ENCODE measurements around the gene TNS4.

TNS4 gene

GRCh38 chr17:40443988-40444899 lies 57.2 kb downstream of the TNS4 start:
- H3K4me3 ChIP-seq (ENCODE audit: low read length) = peak overlapping the region; percentile 48
- DNase-seq (ENCODE audit: low read depth) = no peak
- TF ChIP-seq, protein P1, sequence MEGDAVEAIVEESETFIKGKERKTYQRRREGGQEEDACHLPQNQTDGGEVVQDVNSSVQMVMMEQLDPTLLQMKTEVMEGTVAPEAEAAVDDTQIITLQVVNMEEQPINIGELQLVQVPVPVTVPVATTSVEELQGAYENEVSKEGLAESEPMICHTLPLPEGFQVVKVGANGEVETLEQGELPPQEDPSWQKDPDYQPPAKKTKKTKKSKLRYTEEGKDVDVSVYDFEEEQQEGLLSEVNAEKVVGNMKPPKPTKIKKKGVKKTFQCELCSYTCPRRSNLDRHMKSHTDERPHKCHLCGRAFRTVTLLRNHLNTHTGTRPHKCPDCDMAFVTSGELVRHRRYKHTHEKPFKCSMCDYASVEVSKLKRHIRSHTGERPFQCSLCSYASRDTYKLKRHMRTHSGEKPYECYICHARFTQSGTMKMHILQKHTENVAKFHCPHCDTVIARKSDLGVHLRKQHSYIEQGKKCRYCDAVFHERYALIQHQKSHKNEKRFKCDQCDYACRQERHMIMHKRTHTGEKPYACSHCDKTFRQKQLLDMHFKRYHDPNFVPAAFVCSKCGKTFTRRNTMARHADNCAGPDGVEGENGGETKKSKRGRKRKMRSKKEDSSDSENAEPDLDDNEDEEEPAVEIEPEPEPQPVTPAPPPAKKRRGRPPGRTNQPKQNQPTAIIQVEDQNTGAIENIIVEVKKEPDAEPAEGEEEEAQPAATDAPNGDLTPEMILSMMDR (IDR thresholded peaks at IDR 0.05; ENCODE audit: insufficient read depth, low read depth, low read length, missing control alignments) = no peak

DNA sequence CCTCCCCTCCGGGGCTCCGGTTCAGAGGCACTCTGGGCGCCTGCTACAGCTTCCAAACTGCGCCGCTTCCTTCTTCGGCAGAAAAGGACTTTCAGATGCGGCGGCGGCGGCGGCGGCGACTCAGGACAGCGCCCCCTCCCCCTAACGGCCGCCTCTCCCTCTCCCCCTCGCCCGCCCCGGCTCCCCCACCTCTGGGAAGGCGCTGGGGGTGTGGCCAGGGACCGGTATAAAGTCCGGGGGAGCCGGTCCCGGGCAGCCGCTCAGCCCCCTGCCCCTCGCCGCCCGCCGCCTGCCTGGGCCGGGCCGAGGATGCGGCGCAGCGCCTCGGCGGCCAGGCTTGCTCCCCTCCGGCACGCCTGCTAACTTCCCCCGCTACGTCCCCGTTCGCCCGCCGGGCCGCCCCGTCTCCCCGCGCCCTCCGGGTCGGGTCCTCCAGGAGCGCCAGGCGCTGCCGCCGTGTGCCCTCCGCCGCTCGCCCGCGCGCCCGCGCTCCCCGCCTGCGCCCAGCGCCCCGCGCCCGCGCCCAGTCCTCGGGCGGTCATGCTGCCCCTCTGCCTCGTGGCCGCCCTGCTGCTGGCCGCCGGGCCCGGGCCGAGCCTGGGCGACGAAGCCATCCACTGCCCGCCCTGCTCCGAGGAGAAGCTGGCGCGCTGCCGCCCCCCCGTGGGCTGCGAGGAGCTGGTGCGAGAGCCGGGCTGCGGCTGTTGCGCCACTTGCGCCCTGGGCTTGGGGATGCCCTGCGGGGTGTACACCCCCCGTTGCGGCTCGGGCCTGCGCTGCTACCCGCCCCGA lies 58.0 kb downstream of the TNS4 start, which contains the start of gene IGFBP4:
IGFBP4 (plus strand) TSS at position 255 of the 792 bp plus-strand sequence; CDS start at position 541, 286 bp downstream.
- DNase-seq (ENCODE audit: low read depth) = peak; percentile 72
- H3K4me3 ChIP-seq (ENCODE audit: low read length) = peak within 1 kb of the TSS; percentile 48
- TF ChIP-seq, protein P1 (IDR thresholded peaks at IDR 0.05; ENCODE audit: insufficient read depth, low read depth, low read length, missing control alignments) = peak; percentile 36

GRCh38 chr17:40442392-40443195 lies 58.8 kb downstream of the TNS4 start:
- H3K4me3 ChIP-seq (ENCODE audit: low read length) = peak overlapping the region; percentile 48

DNA sequence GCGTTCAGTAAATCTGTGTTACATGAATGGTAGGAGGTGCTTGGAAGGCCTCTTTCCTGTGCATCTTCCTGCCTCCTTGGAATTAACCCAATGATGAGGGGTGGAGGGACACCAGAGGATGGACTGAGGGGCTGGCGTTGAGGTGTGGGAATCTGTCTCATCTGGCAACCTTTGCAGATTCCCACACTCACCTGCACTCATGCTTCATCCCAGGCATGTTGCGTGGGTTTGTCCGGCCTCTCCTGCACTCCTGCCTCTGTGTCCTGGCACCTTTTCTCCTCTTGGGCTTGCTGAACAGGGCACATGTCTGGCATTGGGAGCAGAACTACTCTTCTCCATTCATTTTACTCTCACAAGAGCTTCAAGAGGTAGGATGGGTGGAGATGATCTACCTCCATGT lies 61.3 kb downstream of the TNS4 start:
- H3K4me3 ChIP-seq (ENCODE audit: low read length) = no peak overlapping the region
- no peak for DNase-seq (ENCODE audit: low read depth)
- TF ChIP-seq, protein P1 (IDR thresholded peaks at IDR 0.05; ENCODE audit: insufficient read depth, low read depth, low read length, missing control alignments) = no peak

More at GRCh38 chr17:40442392-40443195, 58.8 kb downstream of the TNS4 start:
- DNase-seq (ENCODE audit: low read depth) = no peak
- TF ChIP-seq, protein P1 (IDR thresholded peaks at IDR 0.05; ENCODE audit: insufficient read depth, low read depth, low read length, missing control alignments) = peak; percentile 5

DNA sequence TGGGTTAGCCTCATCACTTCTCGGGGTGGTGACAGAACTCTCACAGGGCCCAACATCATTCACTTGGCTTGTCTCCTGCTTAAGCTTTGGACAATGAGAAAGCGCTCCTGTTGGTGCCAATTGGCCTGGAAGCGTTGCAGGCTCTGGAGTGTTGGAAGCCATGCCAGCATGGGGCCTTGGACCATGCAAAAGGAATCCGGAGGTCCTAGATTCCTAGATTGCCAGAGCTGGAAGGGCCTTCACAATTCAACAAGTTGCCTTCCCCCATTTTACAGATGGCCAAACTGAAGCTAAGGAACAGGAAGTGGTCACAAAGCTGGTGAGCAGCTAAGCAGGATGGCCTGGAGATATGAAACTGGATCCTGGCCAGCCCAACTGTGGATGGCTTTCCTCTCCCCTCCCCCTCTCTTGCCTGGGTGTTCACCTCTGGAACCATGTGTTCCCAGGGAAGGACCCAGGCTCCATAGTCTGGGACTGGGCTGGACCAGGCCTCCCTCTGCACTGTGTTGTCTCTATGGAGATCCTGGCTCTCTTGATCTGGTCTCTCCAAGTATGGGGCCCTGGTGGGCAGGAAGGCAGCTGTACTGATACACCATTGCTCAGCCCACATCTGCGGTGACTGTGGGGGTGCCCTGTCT lies 64.2 kb downstream of the TNS4 start:
- no peak overlapping the region for H3K4me3 ChIP-seq (ENCODE audit: low read length)
- TF ChIP-seq, protein P1 (IDR thresholded peaks at IDR 0.05; ENCODE audit: insufficient read depth, low read depth, low read length, missing control alignments) = no peak
- no peak for DNase-seq (ENCODE audit: low read depth)

DNA sequence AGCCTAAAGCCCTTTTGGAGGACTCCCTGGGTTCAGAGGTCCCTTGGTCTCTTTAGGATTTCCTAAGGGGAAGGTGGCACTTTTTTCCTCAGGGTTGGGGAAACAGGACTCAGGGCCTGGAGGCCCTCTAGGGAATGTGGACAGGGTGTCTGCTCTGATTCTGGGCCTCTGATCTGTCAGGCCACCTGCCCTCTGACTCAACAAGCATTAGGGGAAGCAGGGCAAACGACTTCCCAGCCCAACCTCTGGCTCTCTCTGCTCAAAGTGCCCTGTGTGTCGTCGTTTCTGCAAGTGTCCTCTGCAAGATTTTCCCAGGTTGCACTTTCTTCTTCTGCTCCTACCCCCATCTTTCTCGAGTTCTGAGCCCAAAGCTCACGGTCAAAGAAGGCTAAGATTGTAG lies 64.8 kb downstream of the TNS4 start:
- no peak for DNase-seq (ENCODE audit: low read depth)
- H3K4me3 ChIP-seq (ENCODE audit: low read length) = no peak overlapping the region
- TF ChIP-seq, protein P1 (IDR thresholded peaks at IDR 0.05; ENCODE audit: insufficient read depth, low read depth, low read length, missing control alignments) = no peak

All from epithelial cell of esophagus (primary cell).